Measurements from ENCODE around the gene NTM.

- TF ChIP-seq, protein P1, sequence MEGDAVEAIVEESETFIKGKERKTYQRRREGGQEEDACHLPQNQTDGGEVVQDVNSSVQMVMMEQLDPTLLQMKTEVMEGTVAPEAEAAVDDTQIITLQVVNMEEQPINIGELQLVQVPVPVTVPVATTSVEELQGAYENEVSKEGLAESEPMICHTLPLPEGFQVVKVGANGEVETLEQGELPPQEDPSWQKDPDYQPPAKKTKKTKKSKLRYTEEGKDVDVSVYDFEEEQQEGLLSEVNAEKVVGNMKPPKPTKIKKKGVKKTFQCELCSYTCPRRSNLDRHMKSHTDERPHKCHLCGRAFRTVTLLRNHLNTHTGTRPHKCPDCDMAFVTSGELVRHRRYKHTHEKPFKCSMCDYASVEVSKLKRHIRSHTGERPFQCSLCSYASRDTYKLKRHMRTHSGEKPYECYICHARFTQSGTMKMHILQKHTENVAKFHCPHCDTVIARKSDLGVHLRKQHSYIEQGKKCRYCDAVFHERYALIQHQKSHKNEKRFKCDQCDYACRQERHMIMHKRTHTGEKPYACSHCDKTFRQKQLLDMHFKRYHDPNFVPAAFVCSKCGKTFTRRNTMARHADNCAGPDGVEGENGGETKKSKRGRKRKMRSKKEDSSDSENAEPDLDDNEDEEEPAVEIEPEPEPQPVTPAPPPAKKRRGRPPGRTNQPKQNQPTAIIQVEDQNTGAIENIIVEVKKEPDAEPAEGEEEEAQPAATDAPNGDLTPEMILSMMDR (IDR thresholded peaks at IDR 0.05; ENCODE audit: extremely low read depth in 1 of 2, insufficient read depth in 1 of 2, low read depth in 1 of 2, low read length in 2 of 2): no peak
- TF ChIP-seq POLR2A (IDR thresholded peaks at IDR 0.05; ENCODE audit: low read depth, low read length) (no peak), GATA2 (IDR thresholded peaks at IDR 0.05; ENCODE audit: insufficient read depth, insufficient read length, low read depth, low read length) (no peak), POLR2AphosphoS5 (IDR thresholded peaks at IDR 0.05; ENCODE audit: insufficient read depth, low read depth, low read length) (no peak), EZH2 (IDR thresholded peaks at IDR 0.05; ENCODE audit: borderline replicate concordance, low read depth, low read length, severe bottlenecking) (no peak)
These were observed 25.0 kb upstream of the NTM start for GRCh38 chr11:131345406-131345805.

All from endothelial cell of umbilical vein (primary cell).